NCI-H2107 treated with DMSO at 0.1 percent for 48 hours (cell line): ENCODE measurements around the gene LAD1.
A peak's percentile ranks its signal among the peaks of the same experiment; 100 is the strongest.

Experiments
- DNase-seq: peaks from one replicate; lab custom pipeline; 2025; ENCODE audit not compliant: unreplicated experiment; lab: John Stamatoyannopoulos, UW

LAD1 gene

DNA sequence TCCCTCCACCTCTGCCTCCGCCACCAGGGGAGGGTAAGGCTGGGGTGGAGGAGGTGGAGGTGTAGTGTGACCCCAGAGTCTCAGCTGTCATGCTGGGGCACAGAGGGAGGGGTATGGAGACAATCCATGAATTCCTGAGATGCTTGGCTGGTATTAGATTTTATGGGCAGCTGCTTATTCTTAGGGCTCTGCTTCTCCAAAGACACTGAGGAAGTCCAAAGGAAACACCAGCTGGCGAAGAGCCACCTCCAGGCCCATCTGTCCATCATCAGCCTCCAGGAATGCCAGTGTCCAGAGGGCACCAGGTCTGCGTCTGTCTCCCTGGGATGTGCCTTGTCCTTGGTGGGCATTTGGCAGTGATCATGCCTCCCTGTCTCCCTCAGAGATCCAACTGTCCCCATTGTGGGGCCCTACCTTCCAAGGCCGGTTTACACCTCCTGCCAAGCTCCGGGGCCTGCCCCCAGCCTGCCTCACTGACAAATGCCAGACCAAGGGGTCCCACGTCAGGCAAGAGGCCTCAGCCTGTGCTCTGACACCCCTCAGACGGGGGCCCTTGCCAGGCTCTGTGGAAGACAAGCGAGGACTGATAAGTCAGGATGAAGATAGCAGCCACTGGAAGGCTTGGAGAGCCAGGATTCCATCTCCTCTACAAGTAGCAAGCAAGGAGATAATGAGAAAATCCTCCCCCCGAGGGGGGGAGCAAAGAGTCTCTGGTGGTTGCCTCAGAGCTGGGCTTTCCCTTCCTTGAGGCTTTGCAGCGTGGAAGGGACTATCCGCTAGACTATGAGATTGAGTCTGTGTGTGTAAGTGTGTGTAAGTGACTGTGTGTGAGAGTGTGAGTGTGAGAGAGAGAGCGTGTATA, 20.9 kb upstream of the LAD1 start:
- DNase-seq: no peak

DNA sequence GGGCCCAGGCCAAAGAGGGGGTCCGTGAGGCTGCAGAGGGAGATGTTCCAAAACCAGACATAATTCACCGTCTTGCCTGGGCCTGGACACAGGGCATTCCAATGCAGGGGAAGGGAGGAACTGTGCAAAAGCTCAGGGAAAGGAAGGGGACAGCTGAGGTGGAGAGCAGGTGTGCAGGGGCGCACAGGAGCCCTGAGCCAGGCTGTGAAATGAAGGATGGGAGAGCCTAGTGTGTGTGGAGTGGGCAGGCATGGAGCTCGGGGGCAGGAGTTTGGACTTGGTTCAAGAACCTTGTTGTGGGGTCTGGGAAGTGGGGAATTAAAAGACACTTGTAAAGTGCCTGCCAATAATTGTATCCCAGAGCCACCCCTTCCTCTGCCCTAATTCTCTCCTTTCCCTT, 20.1 kb upstream of the LAD1 start:
- no peak for DNase-seq

DNA sequence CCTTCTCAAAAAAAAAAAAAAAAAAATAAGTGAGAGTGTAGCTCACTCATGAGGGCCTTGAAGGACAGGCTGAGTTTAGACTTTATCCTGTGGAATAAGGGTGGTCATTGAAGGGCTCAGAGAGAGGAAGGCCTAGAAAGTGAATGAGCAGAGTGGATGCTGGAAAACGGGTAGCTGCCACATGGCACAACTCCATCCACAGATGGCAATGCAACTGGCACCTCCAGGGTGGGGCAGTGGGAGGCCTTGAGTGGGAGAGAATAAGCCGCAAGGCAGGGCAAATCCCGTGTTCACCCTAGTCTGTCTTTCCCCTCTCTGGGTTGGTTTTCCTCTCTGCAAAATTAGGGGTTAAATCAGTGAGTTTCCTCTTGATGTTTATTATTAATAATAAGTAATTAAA, 19.3 kb upstream of the LAD1 start:
- DNase-seq: no peak

DNA sequence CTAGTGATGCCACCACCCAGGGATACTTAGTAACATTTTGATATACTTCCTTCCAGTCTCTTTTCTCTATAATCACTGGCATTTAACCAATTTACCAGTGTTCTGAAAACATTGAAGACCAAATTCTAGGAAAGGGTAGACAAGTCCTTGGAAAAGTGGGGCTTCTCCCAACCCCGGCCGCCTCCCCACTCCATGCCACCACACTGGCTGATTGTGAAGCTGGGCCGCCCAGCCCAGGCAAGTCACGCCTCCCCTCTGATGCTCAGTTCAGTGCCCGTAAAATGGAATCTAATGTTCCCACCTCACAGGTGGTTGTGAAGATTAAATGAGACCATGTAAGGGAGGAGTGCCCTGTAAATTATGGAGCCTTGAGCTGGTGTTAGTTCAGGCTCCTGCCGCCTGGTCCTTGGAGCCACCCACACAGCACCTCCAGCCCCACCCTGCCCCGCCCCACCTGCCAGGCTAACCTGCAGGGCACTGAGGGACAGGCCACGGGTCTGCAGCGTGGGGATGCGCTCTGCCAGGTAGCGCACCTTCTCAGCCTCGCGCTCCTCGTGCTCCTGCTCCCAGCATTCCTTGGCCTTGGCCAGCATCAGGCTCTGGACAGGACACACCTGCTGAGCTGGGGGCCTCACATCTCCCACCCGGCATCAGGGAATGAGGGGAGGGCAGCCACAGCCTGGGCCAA, 15.1 kb upstream of the LAD1 start:
- no peak for DNase-seq

DNA sequence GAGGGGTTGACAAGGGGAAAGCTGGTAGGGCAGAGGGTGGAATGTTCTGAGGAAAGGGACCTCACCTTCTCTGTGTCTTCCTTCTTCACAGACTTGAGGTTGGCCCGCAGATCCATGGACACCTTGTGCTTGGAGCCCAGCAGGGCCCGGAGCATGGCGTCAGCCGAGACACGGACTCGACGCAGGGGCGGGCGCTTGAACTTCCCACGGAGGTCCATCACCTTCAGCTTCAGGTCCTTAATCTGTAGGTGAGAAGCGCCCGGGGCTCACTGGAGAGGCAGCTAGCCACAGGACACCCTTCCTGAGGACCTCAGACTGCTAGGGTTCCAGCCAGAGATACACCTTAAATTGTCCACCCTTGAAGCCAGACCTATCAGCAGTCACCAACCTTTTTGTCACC, 12.2 kb upstream of the LAD1 start:
- DNase-seq: no peak

DNA sequence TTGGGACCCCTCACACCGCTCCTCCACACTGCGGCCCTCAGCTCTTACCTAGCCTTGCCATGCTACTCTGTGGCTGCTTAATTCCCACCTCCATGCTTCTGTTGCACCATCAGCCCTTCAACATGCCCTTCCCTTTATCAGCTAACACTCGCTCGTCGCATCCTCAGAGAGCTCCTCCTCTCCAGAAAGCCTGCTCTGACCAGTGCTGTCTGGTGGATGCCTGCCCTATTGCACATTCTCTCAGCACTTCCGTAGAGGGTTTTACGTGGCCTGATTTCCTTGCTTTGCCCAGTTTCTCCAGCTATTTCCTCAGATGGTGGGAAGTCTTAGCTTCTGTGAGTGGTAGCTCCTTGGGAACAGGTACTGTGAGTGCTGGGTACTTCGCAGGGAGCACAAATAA, 10.3 kb upstream of the LAD1 start:
- no peak for DNase-seq

DNA sequence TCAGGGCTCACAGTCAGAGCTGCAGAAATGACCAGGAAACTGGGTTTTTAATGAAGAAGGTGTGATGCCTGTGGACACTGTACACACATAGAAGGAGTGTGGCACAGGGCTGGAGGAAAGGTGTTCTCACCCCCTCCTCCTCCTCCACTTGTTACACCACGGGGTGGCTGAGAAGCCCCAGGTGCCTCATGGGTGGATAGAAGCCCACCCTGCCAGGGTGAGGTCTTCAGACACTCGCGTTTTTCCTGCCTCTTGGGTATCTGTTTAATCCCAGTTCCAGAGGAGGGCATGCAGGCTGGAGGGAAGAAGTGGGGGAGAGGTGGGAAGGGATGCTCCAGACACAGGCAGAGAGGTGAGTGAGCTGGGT, 9.7 kb upstream of the LAD1 start:
- no peak for DNase-seq

DNA sequence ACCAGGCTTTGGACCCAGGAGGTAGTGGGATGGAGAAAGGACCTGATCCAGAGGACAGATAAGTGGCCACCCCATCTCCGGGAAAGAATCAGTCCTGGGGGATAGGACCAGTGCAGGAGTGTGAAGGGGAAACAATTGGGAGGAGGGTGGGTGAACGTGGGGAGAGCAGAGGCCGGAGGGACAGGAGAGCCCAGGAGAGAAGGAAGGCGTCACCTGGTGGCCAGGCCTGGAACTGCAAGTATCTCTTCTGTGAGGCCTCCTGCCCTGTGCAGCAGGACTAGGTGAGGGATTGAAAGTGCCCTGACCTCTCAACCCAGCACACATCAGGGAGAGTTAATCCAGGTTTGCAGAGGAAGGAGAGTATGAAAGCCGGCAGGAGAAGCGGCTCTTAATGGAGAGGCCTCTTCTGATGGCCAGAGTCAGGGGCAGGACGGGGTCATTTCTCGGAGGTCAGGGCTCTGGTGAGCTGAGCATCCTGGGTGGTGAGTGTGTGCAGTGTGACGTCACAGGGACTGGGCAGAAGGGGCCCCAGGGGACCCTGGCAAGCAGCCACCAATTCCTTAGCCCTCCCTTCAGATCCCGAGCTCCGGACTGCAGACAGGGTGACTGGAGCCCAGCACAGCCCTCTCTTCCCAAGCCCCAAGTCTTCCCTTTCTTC, 9.2 kb upstream of the LAD1 start:
- peak; percentile 81 for DNase-seq

DNA sequence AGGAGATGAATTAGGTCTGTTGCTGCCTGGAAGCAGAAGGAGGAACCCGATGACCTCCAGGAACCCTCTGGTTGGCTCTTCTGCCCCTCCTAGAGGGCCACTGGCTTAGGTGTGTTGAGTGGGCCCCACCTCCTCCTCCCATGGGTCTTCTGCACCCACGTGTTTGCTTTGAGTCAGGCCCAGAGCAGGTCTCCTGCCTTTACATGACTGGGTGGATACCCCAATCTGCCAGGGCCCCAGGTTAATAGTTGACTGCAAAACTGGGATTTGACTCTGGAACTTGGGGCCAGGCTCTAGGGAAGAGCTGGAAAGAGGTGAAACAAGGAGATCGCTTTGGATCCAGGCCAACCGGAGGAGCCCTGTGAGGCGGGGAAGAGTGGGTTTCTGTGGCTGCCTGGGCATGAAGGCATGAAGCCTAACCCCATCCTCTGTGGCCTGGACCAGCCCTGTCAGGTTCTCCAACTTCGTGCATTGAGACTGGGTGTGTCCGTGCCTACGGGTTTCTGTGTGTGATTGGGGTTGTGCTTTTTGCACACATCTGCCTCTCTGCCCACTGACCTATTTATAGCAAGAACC, 7.8 kb upstream of the LAD1 start:
- DNase-seq: no peak

DNA sequence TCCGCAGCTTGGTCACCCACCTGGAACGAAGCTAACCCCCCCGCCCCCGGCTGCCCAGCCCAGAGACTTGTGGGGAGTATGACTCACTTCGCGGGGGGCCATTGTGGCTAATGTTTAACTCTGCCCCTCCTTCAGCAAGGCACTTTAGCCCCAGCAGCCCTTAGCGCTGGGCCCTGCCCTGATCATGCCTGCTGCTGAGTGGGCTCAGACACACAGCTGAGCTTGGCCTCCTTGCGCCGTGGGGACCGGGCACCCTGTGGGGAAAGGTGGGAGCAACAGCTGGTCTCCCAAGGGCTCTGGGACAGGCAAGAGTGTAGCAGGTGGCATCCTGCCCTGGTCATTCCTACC, 6.3 kb upstream of the LAD1 start:
- DNase-seq: no peak

DNA sequence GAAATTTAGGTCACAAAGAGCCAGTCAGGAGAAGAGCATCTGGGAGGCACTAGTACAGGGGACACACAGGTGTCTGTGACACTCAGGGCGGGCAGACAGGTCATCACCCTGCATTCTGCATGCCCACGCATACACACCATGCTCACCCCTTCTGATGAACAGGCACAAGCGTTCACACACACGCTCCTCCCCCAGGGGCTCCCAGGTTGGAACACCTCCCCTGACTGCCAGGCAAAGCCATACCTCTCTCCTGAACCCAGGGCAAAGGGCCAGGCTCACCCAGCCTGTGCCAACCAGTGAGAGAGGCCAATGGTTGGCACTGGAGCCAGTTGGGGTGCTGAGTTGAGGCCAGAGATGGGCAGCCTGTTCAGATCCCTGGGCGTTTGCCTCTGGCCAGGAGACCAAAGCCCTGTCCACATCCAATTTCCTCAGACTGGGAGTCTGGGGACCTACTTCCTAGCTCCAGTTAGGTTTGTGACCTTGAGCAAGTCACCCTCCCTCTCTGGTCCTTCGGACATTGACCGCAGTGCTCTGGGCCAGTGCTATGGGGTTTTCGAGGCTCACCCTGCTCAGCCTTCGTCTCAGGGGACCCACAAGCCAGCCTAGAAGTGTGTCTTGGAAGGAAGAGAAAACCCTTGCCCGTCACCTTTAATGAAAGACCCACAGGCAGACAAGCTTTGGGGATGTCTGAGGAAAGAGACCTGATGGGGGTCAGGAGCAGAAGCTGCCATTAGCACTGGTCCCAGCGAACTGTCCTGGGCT, 5.8 kb upstream of the LAD1 start:
- DNase-seq: no peak

DNA sequence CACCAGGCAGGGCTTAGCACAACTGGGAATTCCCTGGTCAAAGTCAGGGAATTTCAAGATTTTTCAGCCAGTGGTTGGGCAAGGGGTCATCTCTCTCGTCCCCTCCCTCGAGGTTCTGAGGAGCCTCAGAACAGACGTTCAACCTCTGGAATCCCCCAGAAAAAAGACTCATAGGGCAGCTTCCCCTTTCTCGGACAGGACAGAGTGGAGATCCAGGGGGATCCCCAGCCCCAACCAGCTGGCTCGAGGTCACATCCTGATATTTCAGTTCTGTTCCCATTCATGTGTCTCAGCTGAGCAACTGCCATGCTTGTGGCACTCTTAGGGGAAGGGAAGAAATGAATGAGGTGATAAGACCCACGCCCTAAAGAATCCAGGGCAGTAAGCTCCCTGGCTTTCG, 4.9 kb upstream of the LAD1 start:
- DNase-seq: no peak

DNA sequence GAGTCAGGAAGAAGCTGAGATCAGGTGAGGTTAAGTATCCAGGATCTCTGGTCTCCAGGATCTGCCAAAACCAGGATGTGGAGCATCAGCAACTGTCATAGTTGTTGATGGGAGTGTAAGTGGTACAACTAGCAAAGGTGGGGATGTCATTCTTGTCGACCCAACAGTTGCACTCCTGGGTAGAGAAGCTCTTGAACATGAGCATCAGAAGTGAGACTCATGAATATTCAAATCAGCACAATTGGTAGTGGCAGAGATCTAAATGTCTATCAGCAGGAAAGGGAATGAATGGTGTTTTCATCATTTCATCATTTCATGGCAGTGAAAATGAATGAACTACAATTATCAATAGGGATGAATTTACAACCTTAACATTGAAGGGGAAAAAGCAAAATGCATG, 4.2 kb upstream of the LAD1 start:
- DNase-seq: no peak

DNA sequence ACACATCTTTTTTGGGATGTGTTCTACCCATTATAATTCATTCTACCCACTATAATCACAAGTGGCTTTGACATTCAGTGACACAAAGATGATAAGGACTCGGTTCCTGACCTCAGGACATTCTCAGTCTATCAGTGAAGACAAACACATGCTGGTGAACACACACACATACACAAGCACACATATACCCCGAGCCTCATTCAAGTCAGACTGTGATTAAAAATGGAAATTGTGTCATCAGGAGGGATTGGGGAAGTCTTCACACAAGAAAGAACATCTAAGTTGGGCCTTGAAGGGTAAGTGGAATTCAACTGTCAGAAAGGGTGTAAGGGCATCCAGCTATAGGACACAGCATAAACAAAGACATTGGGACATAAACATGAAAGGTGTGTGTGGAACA, 2.6 kb upstream of the LAD1 start:
- DNase-seq: no peak

DNA sequence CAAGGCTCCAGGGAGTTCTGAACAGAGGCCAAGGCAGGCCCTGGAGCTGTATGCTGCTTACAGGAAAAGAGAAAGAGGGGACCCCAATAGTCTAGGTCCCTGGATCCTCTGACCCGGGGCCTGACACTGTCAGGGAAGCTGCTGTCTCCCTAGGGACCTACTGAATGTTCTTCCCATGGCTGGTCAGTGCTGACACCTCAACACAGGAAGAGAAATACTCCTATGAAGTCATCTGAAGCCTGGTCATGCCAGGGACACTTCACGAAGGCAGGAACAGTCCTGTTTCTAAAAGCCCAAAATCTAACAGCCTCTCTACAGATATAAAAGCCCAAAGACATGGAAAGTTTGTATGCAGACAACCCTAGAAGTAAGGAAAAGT, 1.7 kb upstream of the LAD1 start:
- DNase-seq: no peak

DNA sequence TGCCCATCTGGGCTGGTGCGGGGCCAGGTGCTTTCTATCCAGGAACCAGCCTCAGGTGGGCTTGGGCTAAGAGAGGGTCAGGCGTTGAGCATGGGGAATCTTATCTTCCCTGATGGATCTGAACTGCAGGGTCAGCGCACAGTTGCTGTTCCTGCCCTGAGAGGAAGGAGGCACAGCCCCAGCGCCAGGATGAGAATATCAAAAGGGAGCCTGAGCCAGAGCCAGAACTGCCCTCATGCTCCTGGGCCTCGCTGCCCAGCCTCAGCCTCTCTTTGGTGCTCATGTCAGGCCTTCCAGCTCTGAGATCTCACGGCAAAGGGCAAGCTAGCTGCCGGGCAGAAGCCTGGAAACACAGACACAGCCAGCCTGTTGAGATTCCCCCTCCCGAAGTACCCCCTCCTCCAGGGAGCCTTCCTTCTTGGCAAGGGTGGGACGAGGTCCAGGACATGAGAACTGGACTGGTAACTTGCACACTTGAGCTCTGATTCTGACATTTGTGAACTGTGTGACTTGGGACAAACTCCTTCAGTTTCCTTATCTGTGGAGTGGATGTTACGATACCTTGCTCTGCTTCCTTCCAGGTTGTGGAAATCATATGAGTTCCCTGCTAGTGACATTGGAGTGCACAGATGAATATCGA, 1.2 kb upstream of the LAD1 start:
- DNase-seq: no peak

DNA sequence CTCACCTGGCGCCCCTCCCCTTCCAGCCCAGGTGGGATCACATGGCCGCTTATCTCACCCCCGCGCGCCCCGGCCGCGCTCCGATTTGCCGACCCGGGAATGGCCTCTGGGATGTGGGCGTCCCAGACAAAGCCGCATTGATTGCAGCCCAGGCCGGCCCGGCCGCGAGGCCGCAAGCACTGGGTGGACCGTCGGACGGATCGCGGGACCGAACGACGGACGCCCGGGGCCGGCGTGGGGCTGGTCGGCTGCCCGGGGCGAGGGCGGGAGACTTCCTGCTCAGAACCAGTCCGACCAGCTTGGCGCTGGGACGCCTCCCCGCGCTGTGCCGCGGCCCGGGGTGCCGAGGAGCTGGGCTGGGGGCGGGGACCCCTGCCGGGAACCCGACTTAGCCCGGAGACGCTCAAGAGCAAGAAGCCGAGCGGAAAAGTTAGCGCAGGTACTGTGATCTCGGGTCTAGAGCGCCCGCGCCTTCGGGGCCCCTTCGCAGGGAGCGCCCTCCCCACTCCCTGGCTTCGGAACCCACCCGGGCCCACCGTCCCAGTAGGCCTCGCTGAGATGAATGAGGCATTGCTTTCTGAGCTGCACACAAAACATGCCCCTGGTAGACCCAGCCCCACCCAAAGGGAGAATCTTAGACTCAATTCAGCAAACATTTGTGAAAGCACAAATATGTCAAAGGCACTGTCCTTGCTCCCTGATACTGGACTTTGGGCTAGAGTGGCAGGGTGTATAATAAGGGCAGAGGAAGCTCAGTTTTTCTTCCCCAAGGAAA, 415 bp upstream of the LAD1 start:
- DNase-seq: peak; percentile 25

DNA sequence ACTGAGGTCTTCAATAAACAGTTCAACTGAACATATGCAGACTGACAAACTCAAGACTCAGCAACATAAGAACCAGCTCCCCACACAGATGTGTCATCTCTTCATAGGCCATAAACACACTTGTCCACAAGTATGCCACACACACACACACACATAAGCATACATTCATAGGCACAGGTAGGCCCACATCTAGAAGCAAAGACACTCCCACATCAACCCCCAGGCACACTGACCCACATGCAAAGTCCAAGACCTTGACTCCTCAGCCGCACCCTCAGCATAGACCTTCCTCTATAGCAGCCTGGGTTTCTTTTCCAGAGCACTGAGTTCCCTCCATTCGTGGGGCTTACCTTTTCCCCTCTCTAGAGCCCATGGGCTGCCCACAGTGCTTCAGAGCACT, 1.4 kb downstream of the LAD1 start:
- DNase-seq: no peak

DNA sequence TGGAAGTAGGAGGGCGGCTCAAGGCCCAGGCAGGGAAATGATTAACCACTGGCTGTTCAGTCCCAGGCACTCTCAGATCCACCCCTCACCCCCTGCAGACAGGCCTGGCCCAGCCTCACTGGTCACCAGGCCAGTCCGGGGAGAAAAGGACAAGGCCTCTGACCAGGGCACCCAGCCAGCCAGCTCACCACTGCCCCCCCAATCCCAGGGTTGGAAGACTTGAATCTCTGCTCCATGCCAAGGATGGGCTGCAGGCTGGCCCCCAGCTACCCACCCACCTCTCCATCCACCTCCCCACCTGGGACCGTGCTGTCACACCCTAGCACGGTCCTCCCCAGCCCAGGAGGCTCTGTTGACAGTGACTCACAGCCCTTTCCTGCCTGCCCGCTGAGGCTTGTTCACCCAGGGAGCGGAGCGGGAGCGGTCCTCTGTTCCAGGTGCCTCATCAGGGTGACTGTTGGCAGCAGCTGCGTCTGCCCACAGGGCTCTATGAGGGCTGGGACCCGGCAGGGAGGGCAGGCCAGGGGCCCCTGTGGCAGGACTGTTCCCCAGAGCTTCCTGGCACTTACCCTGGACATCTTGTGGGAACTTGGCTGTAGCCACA, 2.2 kb downstream of the LAD1 start:
- DNase-seq: peak; percentile 13

DNA sequence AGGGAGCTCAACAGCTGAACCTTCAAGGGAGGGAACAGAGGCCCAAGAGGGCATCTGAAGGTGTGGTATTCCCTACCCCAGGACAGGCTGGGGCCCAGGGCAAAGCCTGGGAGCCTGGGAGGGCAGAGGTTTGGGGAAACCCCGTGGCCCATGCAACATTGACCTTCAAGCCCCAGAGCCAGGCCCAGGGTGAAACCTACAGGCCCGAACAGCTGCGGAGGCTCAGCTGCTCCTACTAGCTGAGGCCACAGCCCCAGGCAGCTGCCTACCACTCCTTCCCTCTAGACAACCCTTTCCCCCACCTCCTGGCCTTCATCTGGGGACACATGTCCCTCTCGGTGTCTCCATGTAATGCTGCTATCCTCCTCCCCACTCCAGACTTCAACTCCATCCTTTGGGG, 3.2 kb downstream of the LAD1 start:
- DNase-seq: no peak
